ENCODE measurements around the gene DDX41. TPM values are rescaled to one million over a fixed set of nuclear protein-coding genes. Genes with fewer than 3 reads are reported as not detected.
"Not testable (repeated sequence)": the region's sequence is repeated elsewhere in the genome, so short reads cannot be mapped to it uniquely, and the experiment has no call there.

The DDX41 gene
- total RNA-seq, 1 experiment from 2014 or later = 106 TPM

DNA sequence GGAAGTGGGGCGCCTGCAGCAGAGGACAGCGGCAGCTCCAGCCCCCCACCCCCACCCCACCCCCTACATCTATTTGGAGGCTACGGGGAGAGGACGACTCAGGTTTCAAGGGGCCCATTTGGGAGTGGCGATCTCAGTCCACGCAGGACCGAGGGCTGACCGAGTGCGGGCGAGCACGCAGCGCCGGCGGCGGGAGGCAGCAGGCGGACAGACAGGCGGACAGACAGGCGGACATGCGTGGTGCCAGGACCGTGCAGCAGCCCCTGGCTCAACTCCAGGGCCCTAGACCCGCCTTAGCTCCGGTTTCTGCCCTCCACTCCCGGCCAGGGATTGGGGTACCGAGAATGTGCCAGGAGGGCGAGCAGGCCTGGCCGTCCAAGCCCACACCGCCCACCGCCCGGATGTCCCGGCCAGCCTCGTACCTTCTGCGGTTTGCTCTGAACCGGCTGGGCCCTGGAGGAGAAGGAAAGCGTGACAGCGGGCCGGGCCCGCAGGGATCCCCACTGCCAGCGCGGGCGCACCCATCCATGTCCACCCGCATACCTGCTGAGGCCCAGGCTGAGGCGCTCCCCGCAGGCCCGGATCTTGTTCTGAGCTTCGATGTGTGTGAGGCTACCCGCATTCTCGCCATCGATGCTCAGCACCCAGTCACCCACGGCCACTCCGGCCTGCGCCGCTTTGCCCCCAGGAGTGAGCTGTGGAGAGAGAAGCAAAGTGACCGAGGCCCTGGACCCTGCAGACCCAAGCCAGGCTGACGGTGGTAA is 24.6 kb downstream of the DDX41 start:
- no peak overlapping the region for H3K4me3 ChIP-seq (ENCODE audit: insufficient read depth, low read depth, low read length)

DNA sequence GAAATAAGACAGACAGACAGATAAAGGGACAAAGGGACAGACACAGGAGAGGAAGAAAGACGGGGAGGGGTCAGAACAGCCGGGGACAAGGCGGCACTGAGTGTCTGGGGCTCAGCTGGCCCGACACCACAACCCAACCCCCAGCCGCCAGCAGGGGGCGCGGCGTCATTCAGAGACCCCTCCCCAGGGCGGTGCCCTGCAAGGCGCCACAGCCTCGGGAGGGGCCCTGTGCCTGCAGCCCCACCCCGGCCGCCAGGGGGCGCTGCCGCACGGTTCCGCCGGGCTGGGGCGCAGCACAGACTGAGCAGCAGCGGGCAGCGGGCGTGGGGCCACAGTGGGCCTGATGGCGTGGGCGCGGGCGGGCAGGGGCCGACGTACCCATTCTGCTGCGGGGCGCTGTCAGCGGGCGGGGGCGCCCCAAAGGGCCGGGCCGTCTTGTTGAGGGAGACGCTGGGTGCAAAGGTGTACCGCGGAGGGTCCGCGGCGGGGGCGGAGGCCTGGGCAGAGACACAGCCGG is 25.3 kb downstream of the DDX41 start:
- no peak overlapping the region for H3K4me3 ChIP-seq (ENCODE audit: insufficient read depth, low read depth, low read length)
- peak; percentile 100 for DNase-seq
- H3K36me3 ChIP-seq (replicated peaks; ENCODE audit: control insufficient read depth, insufficient read depth, low read length) = peaks cover 44% of the 10 kb centered on the region
- no peaks in the 10 kb centered on the region for H3K27me3 ChIP-seq (ENCODE audit: control insufficient read depth, insufficient read depth, low read length)

More for the DNA sequence above, 24.6 kb downstream of the DDX41 start:
- Histone ChIP-seq H3K36me3 (replicated peaks; ENCODE audit: control insufficient read depth, insufficient read depth, low read length) (peaks cover 43% of the 10 kb centered on the region), H3K27me3 (ENCODE audit: control insufficient read depth, insufficient read depth, low read length) (no peaks in the 10 kb centered on the region)
- peak; percentile 78 for DNase-seq

DNA sequence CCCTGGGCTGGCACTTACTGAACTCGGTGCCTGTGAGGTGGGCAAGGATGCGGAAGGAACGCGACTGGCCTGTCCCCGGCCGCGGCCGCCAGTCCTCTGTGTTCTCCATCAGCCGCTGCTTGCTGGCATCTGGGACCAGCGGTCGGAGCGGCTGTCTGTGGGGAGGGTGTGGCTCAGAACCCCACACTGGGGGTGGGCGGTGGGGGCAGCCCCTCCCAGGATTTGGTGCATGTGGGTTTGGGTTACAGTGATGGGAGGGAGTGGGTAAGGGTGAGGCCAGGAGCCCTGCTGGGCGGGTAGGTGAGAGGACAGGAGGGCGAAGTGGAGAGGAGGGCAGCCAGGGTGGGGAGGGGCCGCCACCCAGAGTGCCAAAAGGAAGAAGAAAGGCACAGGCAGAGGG is 25.8 kb downstream of the DDX41 start:
- no peaks in the 10 kb centered on the region for H3K27me3 ChIP-seq (ENCODE audit: control insufficient read depth, insufficient read depth, low read length)
- peak; percentile 76 for DNase-seq
- peaks cover 48% of the 10 kb centered on the region for H3K36me3 ChIP-seq (replicated peaks; ENCODE audit: control insufficient read depth, insufficient read depth, low read length)
- no peak overlapping the region for H3K4me3 ChIP-seq (ENCODE audit: insufficient read depth, low read depth, low read length)

DNA sequence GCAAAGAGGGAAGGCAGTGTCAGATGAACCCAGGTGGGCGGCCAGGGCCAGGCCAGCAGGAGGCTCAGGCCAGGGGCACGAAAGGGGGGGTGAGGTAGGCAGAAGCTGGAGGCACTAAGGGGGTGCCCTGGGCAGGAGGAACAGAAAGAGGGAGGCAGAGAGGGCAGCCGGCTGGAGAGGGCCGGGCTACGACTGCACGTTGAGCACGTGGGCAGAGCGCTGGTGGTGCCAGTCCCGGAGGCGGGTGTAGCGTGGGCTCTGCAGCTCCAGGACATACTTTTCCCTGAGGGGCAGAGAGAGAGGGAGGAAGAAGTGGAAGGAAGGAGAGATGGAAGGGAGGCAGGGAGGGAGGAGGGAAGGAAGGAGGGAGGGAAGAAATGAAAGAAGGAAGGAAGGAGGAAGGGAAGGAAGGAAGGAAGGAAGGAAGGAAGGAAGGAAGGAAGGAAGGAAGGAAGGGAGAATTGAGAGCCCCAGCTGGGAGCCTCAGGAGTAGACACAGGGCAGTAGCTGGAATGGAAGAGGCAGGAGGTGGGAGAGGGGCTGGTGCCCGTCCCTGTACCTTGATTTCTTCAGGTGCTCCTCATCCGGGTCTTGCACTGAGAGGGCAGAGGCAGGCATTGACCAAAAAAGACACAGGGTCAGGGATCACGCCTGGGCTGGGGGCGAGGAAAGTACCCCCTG is 26.3 kb downstream of the DDX41 start:
- Histone ChIP-seq H3K36me3 (replicated peaks; ENCODE audit: control insufficient read depth, insufficient read depth, low read length) (peaks cover 48% of the 10 kb centered on the region), H3K27me3 (ENCODE audit: control insufficient read depth, insufficient read depth, low read length) (no peaks in the 10 kb centered on the region), H3K4me3 (ENCODE audit: insufficient read depth, low read depth, low read length) (no peak overlapping the region)
- no peak for DNase-seq

DNA sequence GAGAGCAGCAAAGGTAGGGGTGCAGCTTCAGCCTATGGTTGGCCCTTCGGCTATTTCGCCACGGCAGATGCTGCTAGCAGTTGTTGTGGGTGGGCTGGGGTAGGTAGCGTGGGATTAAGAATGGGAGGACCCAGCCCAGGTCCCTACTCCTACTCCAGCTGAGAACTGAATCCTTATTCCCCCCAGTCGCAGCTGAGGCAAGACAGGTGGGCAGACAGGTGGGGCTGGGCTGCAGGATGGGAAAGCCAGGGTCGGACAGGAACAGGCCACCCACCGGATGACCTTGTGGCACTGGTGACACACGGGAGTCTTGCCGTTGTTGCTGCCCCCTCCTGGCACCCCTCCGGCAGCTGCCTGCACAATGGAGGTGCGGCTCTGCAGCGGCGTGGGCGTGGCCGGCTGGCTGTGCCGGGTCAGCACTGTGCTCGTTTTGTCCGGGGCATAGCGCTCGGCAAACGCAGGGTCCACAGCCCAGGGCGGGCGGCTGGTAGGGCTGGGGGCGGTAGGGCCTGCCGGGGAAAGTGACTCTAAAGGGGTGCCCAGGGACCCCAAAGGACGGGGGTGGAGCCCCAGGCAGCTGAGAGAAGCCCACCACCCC is 27.5 kb downstream of the DDX41 start:
- Histone ChIP-seq H3K36me3 (replicated peaks; ENCODE audit: control insufficient read depth, insufficient read depth, low read length) (peaks cover 48% of the 10 kb centered on the region), H3K4me3 (ENCODE audit: insufficient read depth, low read depth, low read length) (no peak overlapping the region), H3K27me3 (ENCODE audit: control insufficient read depth, insufficient read depth, low read length) (no peaks in the 10 kb centered on the region)
- DNase-seq = no peak

DNA sequence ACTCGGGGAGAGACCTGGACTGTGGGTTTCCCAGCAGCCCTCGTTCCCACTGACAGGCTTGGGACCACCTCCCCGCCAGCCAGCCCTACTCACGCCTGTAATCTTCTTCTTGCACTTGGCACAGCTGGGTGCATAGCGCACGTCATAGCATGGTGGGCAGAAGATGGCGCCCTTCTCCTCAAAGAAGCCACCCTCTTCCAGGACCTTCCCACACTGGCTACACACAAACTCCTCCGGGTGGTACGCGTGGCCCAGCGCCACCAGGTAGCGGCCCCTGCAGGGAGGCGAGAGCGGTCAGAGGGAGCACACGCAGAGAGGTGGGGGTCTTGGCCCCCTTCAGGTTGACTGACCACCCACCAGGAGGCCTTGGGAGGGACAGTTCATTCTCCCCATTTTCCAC is 28.8 kb downstream of the DDX41 start:
- Histone ChIP-seq H3K27me3 (ENCODE audit: control insufficient read depth, insufficient read depth, low read length) (no peaks in the 10 kb centered on the region), H3K4me3 (ENCODE audit: insufficient read depth, low read depth, low read length) (no peak overlapping the region), H3K36me3 (replicated peaks; ENCODE audit: control insufficient read depth, insufficient read depth, low read length) (peaks cover 49% of the 10 kb centered on the region)
- no peak for DNase-seq

DNA sequence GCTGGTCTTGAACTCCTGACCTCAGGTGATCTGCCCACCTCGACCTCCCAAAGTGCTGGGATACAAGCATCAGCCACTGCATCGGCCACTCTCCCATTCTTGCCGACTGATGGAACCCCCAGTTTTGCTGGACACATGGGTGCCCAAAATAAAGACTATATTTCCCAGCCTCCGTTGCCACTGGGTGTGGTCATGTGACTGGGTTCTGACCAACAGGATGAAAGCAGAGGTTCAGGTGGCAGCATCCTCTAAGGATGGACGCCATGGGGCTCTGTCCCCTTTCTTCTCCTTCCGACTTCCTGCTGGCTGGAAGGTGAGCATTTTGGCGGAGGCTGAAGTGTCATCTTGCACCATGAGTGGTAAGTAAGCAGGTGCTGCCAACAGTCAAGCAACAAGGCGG is 29.6 kb downstream of the DDX41 start:
- Histone ChIP-seq H3K36me3 (replicated peaks; ENCODE audit: control insufficient read depth, insufficient read depth, low read length) (peaks cover 46% of the 10 kb centered on the region), H3K27me3 (ENCODE audit: control insufficient read depth, insufficient read depth, low read length) (no peaks in the 10 kb centered on the region), H3K4me3 (ENCODE audit: insufficient read depth, low read depth, low read length) (no peak overlapping the region)
- DNase-seq = no peak

DNA sequence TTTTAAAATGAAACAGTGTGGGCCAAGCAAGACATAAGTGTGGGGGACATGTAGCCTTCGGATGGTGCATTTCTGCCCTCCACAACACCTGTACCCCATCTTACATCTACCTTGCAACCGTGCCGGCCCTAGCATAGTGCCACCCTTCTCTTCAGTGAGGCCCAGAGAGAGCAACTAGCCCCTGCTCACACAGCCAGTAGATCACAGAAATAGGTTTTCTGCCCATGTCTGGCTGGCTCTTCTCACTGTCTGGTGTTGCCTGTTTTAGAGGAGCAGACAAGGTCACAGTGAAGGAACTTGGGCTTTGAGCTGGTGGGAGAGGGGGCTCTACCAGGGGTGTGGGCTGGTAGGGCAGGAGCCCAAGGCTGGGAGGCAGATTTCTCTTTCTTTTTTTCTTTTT is 30.5 kb downstream of the DDX41 start:
- Histone ChIP-seq H3K27me3 (ENCODE audit: control insufficient read depth, insufficient read depth, low read length) (no peaks in the 10 kb centered on the region), H3K36me3 (replicated peaks; ENCODE audit: control insufficient read depth, insufficient read depth, low read length) (peaks cover 49% of the 10 kb centered on the region), H3K4me3 (ENCODE audit: insufficient read depth, low read depth, low read length) (no peak overlapping the region)
- DNase-seq = no peak

DNA sequence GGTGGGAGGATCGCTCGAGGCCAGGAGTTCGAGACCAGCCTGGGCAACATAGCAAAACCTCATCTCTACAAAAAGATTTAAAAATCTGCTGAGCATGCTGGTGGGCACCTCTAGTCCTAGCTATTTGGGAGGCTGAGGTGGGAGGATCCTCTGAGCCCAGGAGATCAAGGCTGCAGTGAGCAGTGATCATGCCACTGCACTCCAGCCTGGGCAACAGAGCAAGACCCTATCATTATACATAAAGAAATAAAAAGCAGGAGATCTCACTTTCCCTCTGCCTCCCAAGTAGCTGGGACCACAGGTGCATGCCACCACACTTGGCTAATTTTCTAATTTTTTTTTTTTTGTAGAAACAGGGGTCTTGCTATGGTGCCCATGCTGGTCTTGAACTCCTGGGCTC is 31.0 kb downstream of the DDX41 start:
- H3K36me3 ChIP-seq (replicated peaks; ENCODE audit: control insufficient read depth, insufficient read depth, low read length) = peaks cover 46% of the 10 kb centered on the region

DNA sequence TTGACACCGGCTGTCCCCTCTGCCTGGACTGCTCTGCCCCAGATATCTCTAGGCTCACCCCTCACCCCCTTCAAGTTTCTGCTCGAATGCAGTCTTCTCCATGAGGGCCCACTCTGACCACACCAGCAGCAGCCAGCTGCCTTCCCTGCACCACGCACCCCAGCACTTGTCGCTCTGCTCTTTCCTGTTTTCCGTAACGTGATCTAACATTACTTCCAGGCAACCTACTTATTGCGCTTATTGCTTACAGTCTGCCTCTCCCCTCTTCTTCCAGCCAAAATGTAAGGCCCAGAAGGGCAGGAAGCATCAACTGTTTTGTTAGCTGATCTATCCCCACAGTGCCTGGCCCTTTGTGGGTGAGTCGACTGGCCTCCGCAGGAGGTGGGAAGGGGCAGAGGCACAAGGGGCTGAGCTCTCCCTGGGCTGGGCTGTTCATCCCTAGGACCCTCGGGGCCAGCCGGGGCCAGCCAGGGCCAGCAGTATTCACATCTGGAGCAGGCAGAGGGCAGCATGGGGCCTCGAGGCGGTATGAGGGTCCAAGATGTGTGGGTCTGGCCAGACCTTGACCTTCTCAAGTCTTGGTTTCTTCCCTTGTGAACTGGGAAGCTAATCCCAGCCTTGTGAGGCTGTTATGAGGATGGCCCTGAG is 31.7 kb downstream of the DDX41 start:
- no peak for DNase-seq
- no peaks in the 10 kb centered on the region for H3K27me3 ChIP-seq (ENCODE audit: control insufficient read depth, insufficient read depth, low read length)
- peaks cover 39% of the 10 kb centered on the region for H3K36me3 ChIP-seq (replicated peaks; ENCODE audit: control insufficient read depth, insufficient read depth, low read length)
- no peak overlapping the region for H3K4me3 ChIP-seq (ENCODE audit: insufficient read depth, low read depth, low read length)

More for the DNA sequence above, 31.0 kb downstream of the DDX41 start:
- not testable (repeated sequence) for DNase-seq; H3K4me3 ChIP-seq (ENCODE audit: insufficient read depth, low read depth, low read length); H3K27me3 ChIP-seq (ENCODE audit: control insufficient read depth, insufficient read depth, low read length)

DNA sequence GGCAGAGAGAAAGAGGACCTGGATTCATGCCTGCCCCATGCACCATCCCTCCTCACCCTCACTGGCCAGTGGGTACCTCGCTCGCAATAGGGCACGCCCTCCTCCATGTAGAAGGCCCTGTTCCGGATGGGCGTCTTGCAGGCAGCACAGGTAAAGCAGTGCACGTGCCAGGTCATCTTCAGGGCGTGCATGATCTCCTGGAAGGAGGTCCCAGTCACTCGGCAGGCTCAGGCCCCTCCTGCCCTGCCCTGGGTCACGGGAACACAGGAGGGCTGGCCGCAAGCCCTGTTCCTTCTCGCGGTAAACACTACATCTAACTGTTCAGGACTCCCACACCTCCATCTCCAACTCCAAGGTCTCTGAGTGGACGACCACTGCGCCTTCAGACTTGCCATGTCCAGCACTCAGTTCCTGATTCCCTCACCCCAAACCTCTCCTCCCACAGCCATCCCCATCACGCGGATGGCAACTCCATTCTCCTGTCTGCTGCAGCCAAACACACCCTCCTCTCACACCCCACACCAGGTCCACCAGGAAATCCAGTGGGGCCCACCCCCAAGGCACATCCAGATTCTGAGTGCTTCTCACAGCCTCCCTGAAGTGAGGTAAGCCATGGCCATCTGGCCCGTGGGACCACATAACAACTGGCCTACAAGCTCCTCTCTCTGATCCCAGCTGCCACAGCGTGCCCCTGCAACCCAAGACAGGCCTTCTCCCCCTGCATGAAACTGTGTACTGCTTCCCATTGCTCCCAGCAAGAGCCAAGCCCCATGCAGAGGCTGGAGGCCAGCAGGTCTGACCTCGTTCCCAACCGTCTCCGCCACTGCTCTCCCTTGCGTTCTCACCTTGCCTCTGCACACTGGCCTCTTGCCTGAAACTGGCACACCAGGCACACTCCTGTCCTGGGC is 32.5 kb downstream of the DDX41 start:
- H3K36me3 ChIP-seq (replicated peaks; ENCODE audit: control insufficient read depth, insufficient read depth, low read length) = peaks cover 36% of the 10 kb centered on the region
- no peak for DNase-seq
- H3K4me3 ChIP-seq (ENCODE audit: insufficient read depth, low read depth, low read length) = no peak overlapping the region
- H3K27me3 ChIP-seq (ENCODE audit: control insufficient read depth, insufficient read depth, low read length) = no peaks in the 10 kb centered on the region

DNA sequence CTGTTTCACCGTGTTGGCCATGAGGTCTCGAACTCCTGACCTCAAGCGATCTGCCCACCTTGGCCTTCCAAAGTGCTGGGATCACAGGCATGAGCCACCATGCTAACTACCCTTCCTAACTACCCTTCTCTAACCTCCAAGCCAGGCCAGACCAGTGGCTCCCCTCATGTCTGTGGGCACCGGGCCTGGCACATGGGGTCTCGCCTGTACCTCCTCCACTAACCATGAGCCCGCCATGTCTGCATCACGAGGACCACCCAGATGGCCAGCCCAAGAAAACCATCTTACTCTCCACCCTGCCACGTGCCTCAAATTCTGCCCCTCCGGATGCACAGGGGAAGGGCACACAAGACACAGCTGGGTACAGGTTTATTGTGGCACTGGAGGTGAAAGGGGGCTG is 33.7 kb downstream of the DDX41 start:
- H3K36me3 ChIP-seq (replicated peaks; ENCODE audit: control insufficient read depth, insufficient read depth, low read length) = peaks cover 29% of the 10 kb centered on the region
- no peaks in the 10 kb centered on the region for H3K27me3 ChIP-seq (ENCODE audit: control insufficient read depth, insufficient read depth, low read length)

DNA sequence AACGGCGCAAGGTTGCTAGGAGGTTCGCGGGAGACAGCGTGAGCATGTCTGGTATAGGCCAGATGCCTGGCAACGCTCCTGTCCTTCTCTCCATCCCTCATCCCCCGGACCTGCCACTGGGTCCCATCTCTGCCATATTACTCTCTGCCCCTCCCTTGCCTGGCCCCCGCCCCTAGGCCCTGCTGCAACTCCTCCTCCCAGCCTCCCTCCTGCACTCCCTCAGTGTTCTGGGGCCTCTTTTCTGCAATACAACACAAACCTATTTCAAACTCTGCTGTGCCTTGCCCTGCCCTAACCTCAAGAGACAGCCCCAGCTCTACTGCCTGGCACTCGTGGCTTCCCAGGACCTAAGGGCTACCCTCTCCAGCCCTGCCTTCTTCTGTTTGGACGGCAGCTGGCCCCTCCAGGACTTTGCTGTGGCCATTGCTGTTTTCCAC is 34.4 kb downstream of the DDX41 start:
- DNase-seq = no peak
- Histone ChIP-seq H3K4me3 (ENCODE audit: insufficient read depth, low read depth, low read length) (no peak overlapping the region), H3K36me3 (replicated peaks; ENCODE audit: control insufficient read depth, insufficient read depth, low read length) (peaks cover 23% of the 10 kb centered on the region), H3K27me3 (ENCODE audit: control insufficient read depth, insufficient read depth, low read length) (no peaks in the 10 kb centered on the region)

More for the DNA sequence above, 33.7 kb downstream of the DDX41 start:
- no peak for DNase-seq
- H3K4me3 ChIP-seq (ENCODE audit: insufficient read depth, low read depth, low read length) = no peak overlapping the region

DNA sequence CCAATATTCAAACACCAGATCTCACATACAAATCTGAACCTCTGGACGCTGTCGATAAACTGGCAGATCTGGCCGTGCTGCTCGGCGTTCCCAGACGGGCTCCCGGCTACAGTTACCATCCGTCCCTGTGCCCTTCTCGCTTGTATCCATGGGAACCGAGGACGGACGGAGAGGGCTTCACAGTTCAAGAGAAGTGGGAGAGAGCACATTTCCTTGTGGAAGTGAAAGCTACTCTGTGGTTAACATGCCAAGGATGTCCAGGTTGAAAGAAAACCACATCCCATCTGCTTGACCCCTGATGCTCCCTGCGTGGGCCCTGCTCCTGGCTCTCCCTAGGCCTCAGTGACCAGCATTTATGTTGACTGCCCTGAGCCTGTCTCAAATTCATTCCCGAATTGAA is 37.0 kb downstream of the DDX41 start:
- Histone ChIP-seq H3K4me3 (ENCODE audit: insufficient read depth, low read depth, low read length) (no peak overlapping the region), H3K27me3 (ENCODE audit: control insufficient read depth, insufficient read depth, low read length) (no peaks in the 10 kb centered on the region), H3K36me3 (replicated peaks; ENCODE audit: control insufficient read depth, insufficient read depth, low read length) (peaks cover 15% of the 10 kb centered on the region)
- no peak for DNase-seq
